ENCODE results near the gene MTCH1. TPM values are rescaled to one million over a fixed set of nuclear protein-coding genes. Genes with fewer than 3 reads are reported as not detected.
A peak's percentile ranks its signal among the peaks of the same experiment; 100 is the strongest.

Gene MTCH1
- total and polyA plus RNA-seq, 9 of the 15 experiments (the other 6 are each of a cell fraction or from before 2014, with no cell fraction given): 7.9 to 161 (median 118) TPM

- TF ChIP-seq, protein P1, sequence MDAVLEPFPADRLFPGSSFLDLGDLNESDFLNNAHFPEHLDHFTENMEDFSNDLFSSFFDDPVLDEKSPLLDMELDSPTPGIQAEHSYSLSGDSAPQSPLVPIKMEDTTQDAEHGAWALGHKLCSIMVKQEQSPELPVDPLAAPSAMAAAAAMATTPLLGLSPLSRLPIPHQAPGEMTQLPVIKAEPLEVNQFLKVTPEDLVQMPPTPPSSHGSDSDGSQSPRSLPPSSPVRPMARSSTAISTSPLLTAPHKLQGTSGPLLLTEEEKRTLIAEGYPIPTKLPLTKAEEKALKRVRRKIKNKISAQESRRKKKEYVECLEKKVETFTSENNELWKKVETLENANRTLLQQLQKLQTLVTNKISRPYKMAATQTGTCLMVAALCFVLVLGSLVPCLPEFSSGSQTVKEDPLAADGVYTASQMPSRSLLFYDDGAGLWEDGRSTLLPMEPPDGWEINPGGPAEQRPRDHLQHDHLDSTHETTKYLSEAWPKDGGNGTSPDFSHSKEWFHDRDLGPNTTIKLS (IDR thresholded peaks at IDR 0.05; ENCODE audit: borderline replicate concordance, low read depth): peak; percentile 70
- TF ChIP-seq, protein P2, sequence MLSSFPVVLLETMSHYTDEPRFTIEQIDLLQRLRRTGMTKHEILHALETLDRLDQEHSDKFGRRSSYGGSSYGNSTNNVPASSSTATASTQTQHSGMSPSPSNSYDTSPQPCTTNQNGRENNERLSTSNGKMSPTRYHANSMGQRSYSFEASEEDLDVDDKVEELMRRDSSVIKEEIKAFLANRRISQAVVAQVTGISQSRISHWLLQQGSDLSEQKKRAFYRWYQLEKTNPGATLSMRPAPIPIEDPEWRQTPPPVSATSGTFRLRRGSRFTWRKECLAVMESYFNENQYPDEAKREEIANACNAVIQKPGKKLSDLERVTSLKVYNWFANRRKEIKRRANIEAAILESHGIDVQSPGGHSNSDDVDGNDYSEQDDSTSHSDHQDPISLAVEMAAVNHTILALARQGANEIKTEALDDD (IDR thresholded peaks at IDR 0.05): no peak
- TF ChIP-seq TOE1 (IDR thresholded peaks at IDR 0.05; ENCODE audit: borderline replicate concordance) (peak; percentile 97; the same call in 1 of the 2 replicates), TOE1 (CRISPR knock-in tag; IDR thresholded peaks at IDR 0.05; ENCODE audit: borderline replicate concordance, low read depth) (no peak), PHF20 (IDR thresholded peaks at IDR 0.05; ENCODE audit: partially characterized antibody) (peak; percentile 45), SMAD1 (IDR thresholded peaks at IDR 0.05; ENCODE audit: low read depth, low read length, partially characterized antibody) (no peak), SREBF1 (IDR thresholded peaks at IDR 0.05; ENCODE audit: borderline replicate concordance, low read depth, low read length) (peak; percentile 91), ELF4 (CRISPR knock-in tag; IDR thresholded peaks at IDR 0.05) (no peak), CBX8 (IDR thresholded peaks at IDR 0.05; ENCODE audit: borderline replicate concordance, extremely low read depth, low read depth, low read length, poor library complexity, severe bottlenecking) (no peak), ZBTB11 (CRISPR knock-in tag; IDR thresholded peaks at IDR 0.05) (peak in 1 of 3 experiments; percentile 78; a peak in 2 of 6 replicates), SPI1 (IDR thresholded peaks at IDR 0.05; ENCODE audit: borderline replicate concordance, low read depth, low read length) (peak; percentile 36; the same call in 1 of the 2 replicates), ZNF707 (CRISPR knock-in tag; conservative IDR thresholded peaks at IDR 0.05) (no peak), FUS (optimal IDR thresholded peaks at IDR 0.05; ENCODE audit: low read depth, low read length) (peak; percentile 97), MTA2 (IDR thresholded peaks at IDR 0.05; ENCODE audit: low read depth) (no peak), ASH1L (IDR thresholded peaks at IDR 0.05; ENCODE audit: borderline replicate concordance, low read depth, partially characterized antibody) (peak; percentile 24), RBBP5 (IDR thresholded peaks at IDR 0.05; ENCODE audit: borderline replicate concordance, insufficient read depth, low read length, poor library complexity, severe bottlenecking) (peak; percentile 94), CBFA2T2 (conservative IDR thresholded peaks at IDR 0.05) (peak; percentile 80), ZNF830 (CRISPR knock-in tag; IDR thresholded peaks at IDR 0.05) (no peak)
- TF ChIP-seq, protein P3, sequence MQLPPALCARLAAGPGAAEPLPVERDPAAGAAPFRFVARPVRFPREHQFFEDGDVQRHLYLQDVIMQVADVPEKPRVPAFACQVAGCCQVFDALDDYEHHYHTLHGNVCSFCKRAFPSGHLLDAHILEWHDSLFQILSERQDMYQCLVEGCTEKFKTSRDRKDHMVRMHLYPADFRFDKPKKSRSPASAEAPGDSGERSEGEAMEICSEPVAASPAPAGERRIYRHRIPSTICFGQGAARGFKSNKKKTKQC (CRISPR knock-in tag; IDR thresholded peaks at IDR 0.05): peak; percentile 6; the same call in 1 of the 2 replicates
These were observed at the start of gene MTCH1 (continued) for GRCh38 chr6:36985808-36986703.
